H9 (cell line): ENCODE measurements around the gene UNC13D. TPM values are rescaled to one million over a fixed set of nuclear protein-coding genes. Genes with fewer than 3 reads are reported as not detected.

Experiments used
- DNase-seq: peaks from one replicate; pipeline ENCODE4 v3.0.0-alpha.2; 2017
- H2AFZ ChIP-seq: one replicate; pipeline ENCODE4 v1.6.1; 2013; ENCODE audit warnings: mild to moderate bottlenecking, low read length, control low read depth, moderate library complexity
- H2AK5ac ChIP-seq: 2 replicates; pipeline ENCODE4 v1.6.1; 2013; ENCODE audit warnings: low read length, control low read depth, mixed read lengths; ENCODE audit not compliant: insufficient read length
- H2BK120ac ChIP-seq: one replicate; pipeline ENCODE4 v1.6.1; 2013; ENCODE audit warnings: low read depth, mild to moderate bottlenecking, low read length, control low read depth, inconsistent platforms; ENCODE audit not compliant: poor library complexity, severe bottlenecking
- H2BK12ac ChIP-seq: 2 replicates; pipeline ENCODE4 v1.6.1; 2013; ENCODE audit warnings: low read length, control low read depth, mixed read lengths, low read depth; ENCODE audit not compliant: insufficient read length
- H2BK15ac ChIP-seq: 2 replicates; pipeline ENCODE4 v1.6.1; 2013; ENCODE audit warnings: low read depth, low read length, control low read depth
- H2BK20ac ChIP-seq: one replicate; pipeline ENCODE4 v1.6.1; 2013; ENCODE audit warnings: low read depth, mild to moderate bottlenecking, low read length, control low read depth, inconsistent platforms; ENCODE audit not compliant: poor library complexity, severe bottlenecking
- H2BK5ac ChIP-seq: 2 replicates; pipeline ENCODE4 v1.6.1; 2013; ENCODE audit warnings: low read length, control low read depth, mixed read lengths; ENCODE audit not compliant: insufficient read length
- H3K14ac ChIP-seq: 2 replicates; pipeline ENCODE4 v1.6.1; 2013; ENCODE audit warnings: low read length, control low read depth; ENCODE audit not compliant: insufficient read depth
- H3K18ac ChIP-seq: 2 replicates; pipeline ENCODE4 v1.6.1; 2013; ENCODE audit warnings: low read depth, mild to moderate bottlenecking, mixed read lengths, low read length, control low read depth; ENCODE audit not compliant: insufficient read length
- H3K23ac ChIP-seq: 2 replicates; pipeline ENCODE4 v1.6.1; 2013; ENCODE audit warnings: low read length, control low read depth, mixed read lengths, low read depth; ENCODE audit not compliant: insufficient read length
- H3K23me2 ChIP-seq: 2 replicates; pipeline ENCODE4 v1.6.1; 2013; ENCODE audit warnings: low read depth, mild to moderate bottlenecking, mixed read lengths, low read length, control low read depth; ENCODE audit not compliant: insufficient read length, poor library complexity, severe bottlenecking
- H3K27ac ChIP-seq: 2 replicates; pipeline ENCODE4 v1.5.1; 2013; ENCODE audit warnings: low read length, control low read depth, mixed read lengths, low read depth; ENCODE audit not compliant: insufficient read length
- H3K27me3 ChIP-seq: 2 replicates; pipeline ENCODE4 v1.6.1; 2013; ENCODE audit warnings: low read length, control low read depth, inconsistent platforms; ENCODE audit not compliant: insufficient read depth
- H3K4ac ChIP-seq: 2 replicates; pipeline ENCODE4 v1.6.1; 2013; ENCODE audit warnings: low read depth, mild to moderate bottlenecking, control low read depth, inconsistent platforms, low read length, moderate library complexity
- H3K4me1 ChIP-seq: 2 replicates; pipeline ENCODE4 v1.6.1; 2013; ENCODE audit warnings: low read length, control low read depth, inconsistent platforms; ENCODE audit not compliant: insufficient read depth
- H3K4me2 ChIP-seq: 2 replicates; pipeline ENCODE4 v1.6.1; 2013; ENCODE audit warnings: low read length, control low read depth, mixed read lengths; ENCODE audit not compliant: insufficient read length, insufficient read depth
- H3K56ac ChIP-seq: 2 replicates; pipeline ENCODE4 v1.6.1; 2013; ENCODE audit warnings: low read depth, mild to moderate bottlenecking, mixed read lengths, low read length, control low read depth; ENCODE audit not compliant: insufficient read length
- H3K79me1 ChIP-seq: 2 replicates; pipeline ENCODE4 v1.6.1; 2013; ENCODE audit warnings: low read depth, mild to moderate bottlenecking, moderate library complexity, low read length, control low read depth, inconsistent platforms; ENCODE audit not compliant: insufficient read depth, poor library complexity, severe bottlenecking
- H3K79me2 ChIP-seq: 2 replicates; pipeline ENCODE4 v1.6.1; 2013; ENCODE audit warnings: low read length, control low read depth, inconsistent platforms; ENCODE audit not compliant: insufficient read depth
- H3K9ac ChIP-seq: 2 replicates; pipeline ENCODE4 v1.6.1; 2013; ENCODE audit warnings: low read length, control low read depth, mixed read lengths; ENCODE audit not compliant: insufficient read length; ENCODE audit errors: extremely low read depth
- H3K9me3 ChIP-seq: one replicate; pipeline ENCODE4 v1.6.1; 2013; ENCODE audit warnings: low read depth, low read length, inconsistent platforms; ENCODE audit not compliant: control insufficient read depth
- H3T11ph ChIP-seq: one replicate; pipeline ENCODE4 v1.6.1; 2013; ENCODE audit warnings: mild to moderate bottlenecking, low read length, control low read depth, inconsistent platforms
- H4K20me1 ChIP-seq: one replicate; pipeline ENCODE4 v1.6.1; 2013; ENCODE audit not compliant: control insufficient read depth, insufficient read length, insufficient read depth
- H4K5ac ChIP-seq: 2 replicates; pipeline ENCODE4 v1.6.1; 2013; ENCODE audit warnings: low read depth, mild to moderate bottlenecking, mixed read lengths, low read length, control low read depth; ENCODE audit not compliant: insufficient read length
- H4K8ac ChIP-seq: replicated peaks from 2 replicates; pipeline ENCODE4 v1.6.1; 2013; ENCODE audit warnings: low read length, control low read depth, mixed read lengths, low read depth; ENCODE audit not compliant: insufficient read length
- H4K91ac ChIP-seq: 2 replicates; pipeline ENCODE4 v1.6.1; 2013; ENCODE audit warnings: low read depth, mild to moderate bottlenecking, moderate library complexity, mixed read lengths, low read length, control low read depth; ENCODE audit not compliant: insufficient read length
- H3K27ac Mint-ChIP-seq, 3 experiments: 2 replicates in 2 of 3; 3 replicates in 1 of 3; pipeline ENCODE4 v1.8.0; 2020 to 2021; ENCODE audit warnings: mixed read lengths in 3 of 3, mild to moderate bottlenecking in 1 of 3, moderate library complexity in 1 of 3
- H3K27me3 Mint-ChIP-seq: 2 replicates; pipeline ENCODE4 v1.8.0; 2021; ENCODE audit warnings: low read depth, mild to moderate bottlenecking, moderate library complexity, mixed read lengths
- H3K36me3 Mint-ChIP-seq, 3 experiments: 2 replicates in 2 of 3; 3 replicates in 1 of 3; pipeline ENCODE4 v1.8.0; 2020 to 2021; ENCODE audit warnings: low read depth in 3 of 3, mixed read lengths in 3 of 3; ENCODE audit not compliant: insufficient read depth in 1 of 3
- H3K4me1 Mint-ChIP-seq, 2 experiments: 2 replicates each; pipeline ENCODE4 v1.8.0; 2020; ENCODE audit warnings: mixed read lengths in 2 of 2
- H3K4me3 Mint-ChIP-seq, 2 experiments: 2 replicates in 1 of 2; 3 replicates in 1 of 2; pipeline ENCODE4 v1.8.0; 2020 to 2021; ENCODE audit warnings: mild to moderate bottlenecking in 2 of 2, mixed read lengths in 2 of 2, moderate library complexity in 1 of 2
- H3K9me3 Mint-ChIP-seq, 2 experiments: 2 replicates in 1 of 2; 3 replicates in 1 of 2; pipeline ENCODE4 v1.8.0; 2020; ENCODE audit warnings: mild to moderate bottlenecking in 2 of 2, mixed read lengths in 2 of 2, moderate library complexity in 1 of 2
- WGBS: extraction: QIAGEN DNeasy Blood & Tissue Kit; methylation state at CpG from one replicate; pipeline ENCODE4 v1.1.7; 2013; ENCODE audit warnings: missing lambda C conversion rate, low lambda C conversion rate, mixed read lengths; ENCODE audit not compliant: insufficient read length; ENCODE audit errors: extremely low coverage; 5-methylcytosine and 5-hydroxymethylcytosine counted together
- total RNA-seq: library from RNA; stranded (reverse); gene quantifications from 2 replicates; pipeline ENCODE4 v1.2.1, GENCODE V29; 2021
- TF ChIP-seq, protein P1 (sequence below): fragments of 200-600 bp; sonication (generic); conservative IDR thresholded peaks from 3 replicates; pipeline ENCODE4 v1.8.0; 2021; ENCODE audit warnings: antibody characterized with exemption, mild to moderate bottlenecking

The UNC13D gene
- total RNA-seq, 1 experiment from 2014 or later: 6.3 TPM

DNA sequence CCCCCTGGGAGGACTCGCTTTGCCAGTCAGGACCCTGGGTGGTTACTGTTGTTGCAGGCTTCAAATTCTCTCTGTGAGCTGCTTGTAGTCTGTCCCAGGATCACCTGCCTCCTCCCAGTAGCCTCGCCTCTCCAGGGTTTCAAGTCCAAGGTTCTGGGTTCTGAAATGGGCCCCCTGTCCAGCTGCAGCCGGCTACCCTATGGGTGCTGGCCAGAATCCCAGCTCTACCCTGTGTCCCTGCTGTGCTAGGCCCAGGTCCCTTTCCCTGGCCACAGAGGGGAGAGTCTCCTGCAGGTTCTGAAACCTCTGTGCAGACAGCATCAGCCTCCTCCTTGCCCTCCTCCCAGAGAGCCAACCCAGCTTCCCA, 21.4 kb downstream of the UNC13D start:
- TF ChIP-seq, protein P1, sequence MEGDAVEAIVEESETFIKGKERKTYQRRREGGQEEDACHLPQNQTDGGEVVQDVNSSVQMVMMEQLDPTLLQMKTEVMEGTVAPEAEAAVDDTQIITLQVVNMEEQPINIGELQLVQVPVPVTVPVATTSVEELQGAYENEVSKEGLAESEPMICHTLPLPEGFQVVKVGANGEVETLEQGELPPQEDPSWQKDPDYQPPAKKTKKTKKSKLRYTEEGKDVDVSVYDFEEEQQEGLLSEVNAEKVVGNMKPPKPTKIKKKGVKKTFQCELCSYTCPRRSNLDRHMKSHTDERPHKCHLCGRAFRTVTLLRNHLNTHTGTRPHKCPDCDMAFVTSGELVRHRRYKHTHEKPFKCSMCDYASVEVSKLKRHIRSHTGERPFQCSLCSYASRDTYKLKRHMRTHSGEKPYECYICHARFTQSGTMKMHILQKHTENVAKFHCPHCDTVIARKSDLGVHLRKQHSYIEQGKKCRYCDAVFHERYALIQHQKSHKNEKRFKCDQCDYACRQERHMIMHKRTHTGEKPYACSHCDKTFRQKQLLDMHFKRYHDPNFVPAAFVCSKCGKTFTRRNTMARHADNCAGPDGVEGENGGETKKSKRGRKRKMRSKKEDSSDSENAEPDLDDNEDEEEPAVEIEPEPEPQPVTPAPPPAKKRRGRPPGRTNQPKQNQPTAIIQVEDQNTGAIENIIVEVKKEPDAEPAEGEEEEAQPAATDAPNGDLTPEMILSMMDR: no peak
- no peak overlapping the region for H3K27ac Mint-ChIP-seq
- no peak overlapping the region for H3K4me3 Mint-ChIP-seq

More for the DNA sequence above, 21.4 kb downstream of the UNC13D start:
- Histone ChIP-seq H4K5ac (no peak overlapping the region), H2AK5ac (no peak overlapping the region), H2BK20ac (no peak overlapping the region), H3K79me2 (no peaks in the 10 kb centered on the region), H2AFZ (no peak overlapping the region), H3K23ac (no peak overlapping the region), H2BK5ac (no peak overlapping the region), H3K4me2 (no peak overlapping the region), H2BK15ac (no peak overlapping the region), H4K91ac (no peak overlapping the region), H4K8ac (no peak overlapping the region), H3K56ac (no peak overlapping the region), H3K14ac (no peak overlapping the region), H3K27ac (no peak overlapping the region), H4K20me1 (no peaks in the 10 kb centered on the region), H3K18ac (no peak overlapping the region), H3K79me1 (no peaks in the 10 kb centered on the region), H3K9me3 (no peaks in the 10 kb centered on the region), H2BK120ac (no peak overlapping the region), H2BK12ac (no peak overlapping the region), H3K4ac (no peak overlapping the region), H3K4me1 (no peaks in the 10 kb centered on the region), H3K9ac (no peak overlapping the region), H3K23me2 (no peaks in the 10 kb centered on the region), H3K27me3 (no peaks in the 10 kb centered on the region), H3T11ph (no peak overlapping the region)
- no CpG with 5 or more reads among the region's 3 CpGs for WGBS
- Mint-ChIP-seq H3K36me3 (peaks cover 17 to 57% (median 55%) of the 10 kb centered on the region in 3 experiments), H3K4me1 (peaks cover 5% of the 10 kb centered on the region in 2 experiments; a peak in 3 of 4 replicates), H3K9me3 (no peaks in the 10 kb centered on the region; a peak in 1 of 5 replicates), H3K27me3 (no peaks in the 10 kb centered on the region)
- no peak for DNase-seq
